Trophoblast cell (in vitro differentiated cells and primary cell): ENCODE measurements around the gene CUX1.

Experiments
- DNase-seq, 2 donors: peaks; one replicate each; pipeline ENCODE4 v3.0.0-alpha.2; 2016
- H2AFZ ChIP-seq: 2 replicates; pipeline ENCODE4 v1.6.1; 2013; ENCODE audit warnings: low read length, moderate library complexity, mild to moderate bottlenecking; ENCODE audit not compliant: insufficient read depth, poor library complexity
- H2AK5ac ChIP-seq: 2 replicates; pipeline ENCODE4 v1.6.1; 2013; ENCODE audit warnings: mild to moderate bottlenecking, low read length
- H2BK120ac ChIP-seq: 2 replicates; pipeline ENCODE4 v1.6.1; 2013; ENCODE audit warnings: low read length, mild to moderate bottlenecking, moderate library complexity; ENCODE audit not compliant: insufficient read depth, poor library complexity
- H2BK12ac ChIP-seq: 2 replicates; pipeline ENCODE4 v1.6.1; 2013; ENCODE audit warnings: mild to moderate bottlenecking, low read length, moderate library complexity
- H2BK5ac ChIP-seq: 2 replicates; pipeline ENCODE4 v1.6.1; 2013; ENCODE audit warnings: low read length, low read depth, moderate library complexity, mild to moderate bottlenecking; ENCODE audit not compliant: poor library complexity
- H3K14ac ChIP-seq: 2 replicates; pipeline ENCODE4 v1.6.1; 2013; ENCODE audit warnings: mild to moderate bottlenecking, low read length
- H3K18ac ChIP-seq: 2 replicates; pipeline ENCODE4 v1.6.1; 2013; ENCODE audit warnings: mild to moderate bottlenecking, low read length
- H3K23ac ChIP-seq: 2 replicates; pipeline ENCODE4 v1.6.1; 2013; ENCODE audit warnings: low read length
- H3K27ac ChIP-seq: 2 replicates; pipeline ENCODE4 v1.5.1; 2013; ENCODE audit warnings: low read depth, mild to moderate bottlenecking, inconsistent platforms, low read length, moderate library complexity
- H3K27me3 ChIP-seq: 2 replicates; pipeline ENCODE4 v1.6.1; 2013; ENCODE audit warnings: inconsistent platforms, mild to moderate bottlenecking, low read length, moderate library complexity; ENCODE audit not compliant: insufficient read depth
- H3K36me3 ChIP-seq, 2 experiments: 1 replicate in 1 of 2; 2 replicates in 1 of 2; pipeline ENCODE4 v1.6.1; 2013; ENCODE audit warnings: low read length in 2 of 2, mild to moderate bottlenecking in 2 of 2, moderate library complexity in 1 of 2; ENCODE audit not compliant: insufficient read depth in 2 of 2, control insufficient read depth in 1 of 2
- H3K4ac ChIP-seq: 2 replicates; pipeline ENCODE4 v1.6.1; 2013; ENCODE audit warnings: low read depth, mild to moderate bottlenecking, low read length, moderate library complexity
- H3K4me1 ChIP-seq, 2 experiments: 1 replicate in 1 of 2; 2 replicates in 1 of 2; pipeline ENCODE4 v1.6.1; 2013; ENCODE audit warnings: low read length in 2 of 2, mild to moderate bottlenecking in 2 of 2, moderate library complexity in 1 of 2; ENCODE audit not compliant: insufficient read depth in 2 of 2, control insufficient read depth in 1 of 2
- H3K4me2 ChIP-seq: 2 replicates; pipeline ENCODE4 v1.6.1; 2013; ENCODE audit warnings: inconsistent platforms, mild to moderate bottlenecking, low read length, moderate library complexity
- H3K4me3 ChIP-seq: 2 replicates; pipeline ENCODE4 v1.5.1; 2013; ENCODE audit warnings: mild to moderate bottlenecking, low read depth, low read length, inconsistent platforms
- H3K79me1 ChIP-seq: one replicate; pipeline ENCODE4 v1.6.1; 2013; ENCODE audit warnings: low read length
- H3K79me2 ChIP-seq: 2 replicates; pipeline ENCODE4 v1.6.1; 2013; ENCODE audit warnings: low read length, mild to moderate bottlenecking; ENCODE audit not compliant: control insufficient read depth, insufficient read depth, poor library complexity
- H3K9ac ChIP-seq: 2 replicates; pipeline ENCODE4 v1.6.1; 2013; ENCODE audit warnings: mild to moderate bottlenecking, low read length
- H3K9me3 ChIP-seq: 2 replicates; pipeline ENCODE4 v1.6.1; 2013; ENCODE audit warnings: low read depth, mild to moderate bottlenecking, control low read depth, inconsistent platforms, low read length; ENCODE audit not compliant: insufficient read depth
- H4K12ac ChIP-seq: 2 replicates; pipeline ENCODE4 v1.6.1; 2013; ENCODE audit warnings: low read depth, mild to moderate bottlenecking, low read length, moderate library complexity
- H4K8ac ChIP-seq: 2 replicates; pipeline ENCODE4 v1.6.1; 2013; ENCODE audit warnings: low read depth, mild to moderate bottlenecking, low read length, moderate library complexity
- H4K91ac ChIP-seq: one replicate; pipeline ENCODE4 v1.6.1; 2013; ENCODE audit warnings: low read depth, mild to moderate bottlenecking, low read length, moderate library complexity
- WGBS: extraction: QIAGEN DNeasy Blood & Tissue Kit; methylation state at CpG from one replicate; pipeline ENCODE4 v1.1.7; 2013; ENCODE audit warnings: missing lambda C conversion rate; ENCODE audit not compliant: insufficient read length, insufficient coverage; ENCODE audit errors: extremely low coverage; 5-methylcytosine and 5-hydroxymethylcytosine counted together

Gene CUX1

GRCh38 chr7:101900103-101900502 is 82.7 kb downstream of the CUX1 start:
- peak overlapping the region; percentile 36 for H3K9ac ChIP-seq
- no peak for DNase-seq
- H3K9me3 ChIP-seq = no peaks in the 10 kb centered on the region
- peaks cover 6% of the 10 kb centered on the region for H3K79me2 ChIP-seq
- no peak overlapping the region for H2BK5ac ChIP-seq
- no peak overlapping the region for H2BK120ac ChIP-seq
- H3K18ac ChIP-seq = no peak overlapping the region
- H3K4me3 ChIP-seq = no peak overlapping the region
- H3K23ac ChIP-seq = no peak overlapping the region
- H3K27me3 ChIP-seq = no peaks in the 10 kb centered on the region
- no peak overlapping the region for H4K91ac ChIP-seq
- no peak overlapping the region for H2AK5ac ChIP-seq
- H3K36me3 ChIP-seq = peaks cover 4% of the 10 kb centered on the region in 2 experiments
- no peak overlapping the region for H3K27ac ChIP-seq
- no peak overlapping the region for H2AFZ ChIP-seq
- no CpG with 5 or more reads among the region's 18 CpGs for WGBS
- no peak overlapping the region for H2BK12ac ChIP-seq
- H3K4me2 ChIP-seq = no peak overlapping the region
- peaks cover 6 to 15% of the 10 kb centered on the region in 2 experiments for H3K4me1 ChIP-seq
- H3K79me1 ChIP-seq = no peaks in the 10 kb centered on the region
- H3K4ac ChIP-seq = no peak overlapping the region
- H3K14ac ChIP-seq = no peak overlapping the region
- no peak overlapping the region for H4K12ac ChIP-seq
- no peak overlapping the region for H4K8ac ChIP-seq

DNA sequence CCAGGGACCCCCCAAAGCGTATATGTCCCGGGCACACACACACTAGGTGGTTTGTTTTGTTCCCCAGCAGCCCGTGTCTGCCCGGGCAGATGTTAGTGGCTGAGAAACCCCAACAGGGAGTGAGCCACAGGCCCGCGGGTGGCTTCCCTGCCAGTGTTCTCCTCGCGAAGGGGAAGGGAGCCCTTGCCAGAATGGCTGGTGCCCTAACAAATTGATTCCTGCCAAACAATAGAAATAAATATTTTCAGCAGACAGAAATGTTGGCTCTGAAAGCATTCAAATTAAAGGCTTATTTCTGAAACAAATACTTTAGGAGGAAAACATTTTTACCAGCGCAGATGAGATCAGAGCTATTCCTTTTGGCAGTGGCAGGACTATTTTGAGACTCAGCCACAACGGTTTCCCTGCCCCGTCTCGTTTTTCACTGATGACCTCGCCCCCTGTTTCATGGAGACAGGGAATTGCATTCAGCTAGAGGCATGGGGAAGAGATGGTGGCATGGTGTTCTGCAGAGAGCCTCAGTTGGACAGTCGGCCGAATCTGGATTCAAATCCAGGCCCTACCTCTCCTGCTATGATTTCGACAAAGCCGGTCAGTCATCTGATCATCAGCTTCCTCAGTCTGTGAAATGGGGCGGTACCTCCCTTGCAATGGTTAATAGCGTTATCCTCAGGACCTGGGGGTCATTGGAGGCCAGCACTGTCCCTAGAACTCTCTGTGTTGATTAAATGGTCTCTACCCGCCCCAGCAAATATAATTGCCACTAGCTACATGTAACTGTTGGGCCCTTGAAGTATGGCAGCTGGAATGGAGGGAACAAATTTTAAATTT is 84.5 kb downstream of the CUX1 start:
- no peak overlapping the region for H2BK120ac ChIP-seq
- peak overlapping the region; percentile 31 for H3K23ac ChIP-seq
- no peak overlapping the region for H4K91ac ChIP-seq
- no peak overlapping the region for H3K4me2 ChIP-seq
- no peak overlapping the region for H3K18ac ChIP-seq
- H3K4ac ChIP-seq = peak overlapping the region; percentile 50
- H3K4me3 ChIP-seq = no peak overlapping the region
- H3K14ac ChIP-seq = no peak overlapping the region
- no peak overlapping the region for H3K9ac ChIP-seq
- H2AFZ ChIP-seq = no peak overlapping the region
- no peak overlapping the region for H3K27ac ChIP-seq
- no peak overlapping the region for H2BK5ac ChIP-seq
- no peak overlapping the region for H2AK5ac ChIP-seq
- no peak overlapping the region for H2BK12ac ChIP-seq
- H3K27me3 ChIP-seq = no peaks in the 10 kb centered on the region
- H3K36me3 ChIP-seq = peaks cover 4 to 7% of the 10 kb centered on the region in 2 experiments
- H3K79me1 ChIP-seq = no peaks in the 10 kb centered on the region
- H4K12ac ChIP-seq = no peak overlapping the region
- no peaks in the 10 kb centered on the region for H3K9me3 ChIP-seq
- DNase-seq = no peak
- peaks cover 6 to 15% of the 10 kb centered on the region in 2 experiments for H3K4me1 ChIP-seq
- H4K8ac ChIP-seq = no peak overlapping the region
- WGBS = no CpG with 5 or more reads among the region's 20 CpGs
- peaks cover 9% of the 10 kb centered on the region for H3K79me2 ChIP-seq

DNA sequence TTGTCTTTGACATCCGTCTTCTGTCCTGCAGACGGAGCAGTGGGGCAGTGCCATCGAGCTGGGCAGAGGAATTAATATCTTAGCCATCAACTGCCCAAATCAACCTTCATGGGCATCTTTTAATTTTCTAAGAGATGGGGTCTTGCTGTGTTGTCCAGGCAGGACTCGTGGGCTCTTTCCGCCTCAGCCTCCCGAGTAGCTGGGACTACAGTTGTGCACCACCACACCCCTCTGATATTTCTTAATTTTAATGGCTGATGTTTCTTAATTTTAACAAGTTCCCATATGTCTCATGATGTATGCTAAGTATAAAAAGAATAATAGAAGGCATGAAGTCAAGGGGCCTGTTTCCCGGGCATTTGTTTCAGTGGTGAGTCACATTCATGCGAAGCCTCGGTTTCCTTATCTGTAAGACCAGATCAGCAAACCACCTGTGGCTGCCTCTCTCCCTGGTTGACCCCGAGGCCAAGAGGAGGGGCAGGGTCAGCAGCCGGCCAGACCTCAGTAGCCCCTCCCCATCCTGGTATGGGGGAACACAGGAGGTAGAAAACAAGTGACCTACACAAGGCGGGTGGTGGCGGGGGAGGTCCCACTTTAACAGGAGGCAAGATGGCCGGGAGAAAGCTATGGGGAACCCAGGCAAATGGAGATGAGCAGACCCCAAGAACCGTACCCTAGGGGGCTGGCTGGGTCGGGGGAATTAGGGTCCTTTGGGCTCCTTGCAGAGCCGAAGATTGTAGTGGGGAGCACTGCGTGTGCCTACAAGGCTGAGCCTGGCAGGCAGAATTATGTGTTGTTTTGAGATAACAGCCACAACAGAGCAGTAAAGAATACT is 85.5 kb downstream of the CUX1 start:
- Histone ChIP-seq H2AK5ac (no peak overlapping the region), H3K27ac (no peak overlapping the region), H3K4me2 (no peak overlapping the region), H3K79me1 (no peaks in the 10 kb centered on the region), H3K9ac (no peak overlapping the region), H3K18ac (no peak overlapping the region), H2BK120ac (no peak overlapping the region), H3K4me1 (peaks cover 6 to 15% of the 10 kb centered on the region in 2 experiments), H4K91ac (no peak overlapping the region), H2BK12ac (no peak overlapping the region), H4K8ac (no peak overlapping the region), H2BK5ac (no peak overlapping the region), H2AFZ (no peak overlapping the region), H3K14ac (no peak overlapping the region), H3K79me2 (peaks cover 7% of the 10 kb centered on the region), H3K4me3 (no peak overlapping the region), H3K36me3 (peaks cover 4 to 7% of the 10 kb centered on the region in 2 experiments), H3K9me3 (no peaks in the 10 kb centered on the region), H3K4ac (peak overlapping the region; percentile 12), H3K23ac (no peak overlapping the region), H3K27me3 (no peaks in the 10 kb centered on the region), H4K12ac (no peak overlapping the region)
- no CpG with 5 or more reads among the region's 18 CpGs for WGBS
- DNase-seq = no peak

DNA sequence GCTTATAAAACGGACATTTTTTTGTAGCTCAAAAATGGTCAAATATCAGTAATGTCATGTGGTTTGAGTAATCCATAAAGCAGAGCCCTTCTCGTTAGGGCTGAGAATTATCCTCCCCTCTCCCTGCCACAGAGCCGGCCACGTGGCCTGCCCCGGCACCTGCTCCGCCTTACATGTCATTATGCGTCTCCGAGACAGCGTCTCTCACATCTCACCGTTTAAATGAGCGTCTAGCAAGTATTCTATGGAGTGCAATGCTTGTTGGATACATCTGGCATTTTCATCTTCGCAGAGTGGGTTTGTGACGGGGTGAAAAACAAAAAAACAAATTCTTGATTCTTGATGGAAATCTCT is 86.1 kb downstream of the CUX1 start:
- H3K14ac ChIP-seq = no peak overlapping the region
- H3K4me2 ChIP-seq = no peak overlapping the region
- no peak overlapping the region for H3K23ac ChIP-seq
- H2BK120ac ChIP-seq = no peak overlapping the region
- no peak overlapping the region for H3K9ac ChIP-seq
- no peak overlapping the region for H2AFZ ChIP-seq
- no peaks in the 10 kb centered on the region for H3K79me1 ChIP-seq
- no peak overlapping the region for H2AK5ac ChIP-seq
- no peak overlapping the region for H4K91ac ChIP-seq
- no peak overlapping the region for H3K4me3 ChIP-seq
- H3K27me3 ChIP-seq = no peaks in the 10 kb centered on the region
- no peak overlapping the region for H4K12ac ChIP-seq
- no peak overlapping the region for H3K27ac ChIP-seq
- no peak overlapping the region for H3K18ac ChIP-seq
- no CpG with 5 or more reads among the region's 13 CpGs for WGBS
- no peak overlapping the region for H2BK12ac ChIP-seq
- H3K4me1 ChIP-seq = peaks cover 6 to 15% of the 10 kb centered on the region in 2 experiments
- H3K4ac ChIP-seq = peak overlapping the region; percentile 32
- H3K36me3 ChIP-seq = peaks cover 4 to 7% of the 10 kb centered on the region in 2 experiments
- peaks cover 7% of the 10 kb centered on the region for H3K79me2 ChIP-seq
- H2BK5ac ChIP-seq = no peak overlapping the region
- DNase-seq = no peak
- H3K9me3 ChIP-seq = no peaks in the 10 kb centered on the region
- no peak overlapping the region for H4K8ac ChIP-seq
